NCI-H510A (cell line): Measurements from ENCODE around the gene SBK2.
A peak's percentile ranks its signal among the peaks of the same experiment; 100 is the strongest.

Experiments
- DNase-seq: peaks from one replicate; lab custom pipeline; 2025; lab: John Stamatoyannopoulos, UW

SBK2 gene

DNA sequence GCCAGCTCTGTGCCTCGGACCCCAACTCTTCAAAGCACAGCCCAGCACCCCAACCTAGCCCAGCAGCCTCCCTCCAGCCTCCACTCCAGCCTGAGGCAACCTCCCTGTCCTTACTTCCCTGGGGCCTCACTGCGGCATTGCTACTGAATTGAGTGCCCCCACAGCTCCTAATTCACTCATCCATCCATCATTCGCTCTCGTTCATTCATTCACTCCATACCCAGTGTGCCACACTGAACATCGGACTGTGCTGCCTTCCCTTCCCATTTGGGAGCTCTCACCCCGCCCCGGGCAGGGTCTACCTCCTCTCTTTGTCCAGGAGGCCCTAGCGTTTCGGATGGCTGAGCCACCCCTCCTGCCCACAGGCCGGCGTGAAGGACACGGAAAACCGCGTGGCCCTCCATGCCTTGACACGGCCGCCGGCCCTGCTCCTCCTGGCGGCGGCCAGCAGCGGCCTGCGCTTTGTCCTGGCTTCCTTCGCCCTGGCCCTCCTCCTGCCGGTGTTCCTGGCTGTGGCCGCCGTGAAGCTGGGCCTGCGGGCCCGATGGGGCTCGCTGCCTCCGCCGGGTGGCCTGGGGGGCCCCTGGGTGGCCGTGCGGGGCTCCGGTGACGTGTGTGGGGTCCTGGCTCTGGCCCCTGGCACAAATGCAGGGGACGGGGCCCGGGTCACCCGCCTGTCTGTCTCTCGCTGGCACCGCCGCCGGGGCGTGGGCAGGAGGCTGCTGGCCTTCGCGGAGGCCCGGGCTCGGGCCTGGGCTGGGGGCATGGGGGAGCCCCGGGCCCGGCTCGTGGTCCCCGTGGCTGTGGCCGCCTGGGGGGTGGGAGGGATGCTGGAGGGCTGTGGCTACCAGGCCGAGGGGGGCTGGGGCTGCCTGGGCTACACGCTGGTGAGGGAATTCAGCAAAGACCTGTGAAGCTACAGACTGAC lies 50.6 kb downstream of the SBK2 start:
- DNase-seq: no peak

DNA sequence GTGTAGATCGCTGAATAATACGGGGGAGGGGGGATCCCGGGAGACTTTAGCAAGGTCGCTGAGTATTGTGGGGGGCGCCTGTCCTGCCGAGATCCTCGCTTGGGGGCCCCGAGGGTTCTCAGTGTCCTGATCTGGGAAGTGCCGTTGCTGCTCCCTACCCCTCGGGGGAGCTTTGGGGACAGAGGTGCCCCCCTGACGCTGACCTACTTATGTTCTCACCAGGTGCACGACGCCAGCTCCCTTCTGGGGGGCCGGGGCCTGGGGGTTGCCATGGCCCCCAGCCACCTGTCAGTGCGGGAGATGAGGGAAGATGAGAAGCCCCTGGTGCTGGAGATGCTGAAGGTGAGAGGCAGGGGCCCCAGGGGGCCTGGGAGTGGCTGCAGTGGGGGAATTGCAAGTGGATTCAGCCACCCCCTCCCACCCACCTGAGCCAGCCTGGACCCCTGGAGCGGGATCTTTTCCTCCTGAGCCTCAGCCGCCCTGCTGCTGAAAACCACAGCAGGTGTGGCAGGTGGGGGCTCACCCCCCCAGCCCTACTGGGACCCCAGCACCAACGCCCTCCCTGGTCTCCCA lies 51.4 kb downstream of the SBK2 start:
- no peak for DNase-seq

DNA sequence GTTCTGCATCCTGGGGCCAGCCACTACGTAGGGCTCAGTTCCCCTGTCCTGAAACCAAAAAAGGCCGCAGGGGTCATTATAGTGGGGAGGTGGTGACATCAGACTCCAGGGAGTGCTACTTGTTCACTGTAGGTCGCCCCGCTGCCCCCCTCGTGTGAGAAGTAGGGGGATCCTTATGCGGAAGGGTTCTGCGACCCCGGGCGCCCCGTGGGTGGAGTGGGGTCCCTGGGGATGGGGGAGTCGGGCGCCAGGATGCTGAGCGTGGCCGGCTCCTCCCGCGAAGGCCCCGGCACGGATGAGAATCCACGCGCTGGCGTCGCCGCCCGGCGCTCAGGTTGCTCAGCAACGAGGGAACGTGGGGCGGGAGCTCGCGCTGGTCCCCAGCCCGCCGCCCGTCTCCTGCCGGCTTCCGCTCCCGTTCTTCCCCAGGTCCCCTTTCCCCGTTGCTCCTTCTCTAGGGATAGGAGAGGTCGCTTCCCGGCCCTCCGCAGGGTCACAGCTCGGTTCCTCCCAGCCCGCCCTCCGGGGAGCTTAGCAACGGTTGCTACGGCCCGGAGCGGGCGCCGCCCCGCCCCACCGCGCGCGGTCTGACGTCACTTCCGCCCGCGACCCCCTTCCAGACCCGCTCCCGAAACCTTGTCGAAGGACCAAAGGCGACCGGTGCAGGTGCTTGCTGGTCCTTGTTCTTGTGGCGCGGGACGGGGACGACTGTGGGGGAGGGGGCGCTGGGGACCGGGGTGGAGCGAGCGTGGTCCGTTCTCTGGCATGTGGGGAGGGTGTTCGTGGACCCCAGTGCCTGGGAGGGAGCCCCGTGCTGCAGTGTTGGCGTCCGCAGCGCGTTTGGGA lies 52.1 kb downstream of the SBK2 start, which contains the start of gene NAT14:
Gene NAT14 (plus strand): TSS at position 596 of the 846 bp plus-strand sequence. CDS start 521 bp downstream, outside the sequence.
- peak; percentile 65 for DNase-seq

- DNase-seq: no peak
Observed at GRCh38 chr19:55483706-55484592, 53.0 kb downstream of the SBK2 start.

DNA sequence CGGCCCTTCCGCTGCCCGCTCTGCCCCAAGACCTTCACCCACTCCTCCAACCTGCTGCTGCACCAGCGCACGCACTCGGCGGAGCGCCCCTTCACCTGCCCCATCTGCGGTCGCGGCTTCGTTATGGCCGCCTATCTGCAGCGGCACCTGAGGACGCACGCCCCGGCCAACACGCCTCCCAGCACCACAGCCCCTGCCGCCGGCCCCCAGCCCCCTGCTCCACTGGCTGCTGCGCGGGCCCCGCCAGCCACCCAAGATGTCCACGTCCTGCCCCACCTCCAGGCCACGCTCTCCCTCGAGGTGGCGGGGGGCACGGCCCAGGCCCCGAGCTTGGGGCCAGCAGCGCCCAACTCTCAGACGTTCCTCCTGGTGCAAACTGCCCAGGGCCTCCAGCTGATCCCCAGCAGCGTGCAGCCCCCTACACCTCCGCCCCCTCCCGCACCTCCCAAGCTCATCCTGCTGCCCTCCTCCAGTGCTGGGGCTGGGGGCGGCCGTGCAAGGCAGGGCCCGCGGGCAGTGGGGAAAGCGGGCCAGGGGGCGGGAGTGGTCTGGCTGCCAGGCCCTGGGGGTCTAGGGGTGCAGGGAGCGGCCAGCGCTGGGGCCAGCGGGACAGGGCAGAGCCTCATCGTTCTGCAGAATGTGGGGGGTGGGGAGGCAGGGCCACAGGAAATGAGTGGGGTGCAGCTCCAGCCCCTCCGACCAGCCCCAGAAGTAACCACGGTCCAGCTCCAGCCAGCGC lies 53.8 kb downstream of the SBK2 start:
- DNase-seq: no peak

- DNase-seq: no peak
Observed at GRCh38 chr19:55482156-55482961, 54.6 kb downstream of the SBK2 start.

GRCh38 chr19:55481794-55482155 lies 55.2 kb downstream of the SBK2 start:
- DNase-seq: no peak

DNA sequence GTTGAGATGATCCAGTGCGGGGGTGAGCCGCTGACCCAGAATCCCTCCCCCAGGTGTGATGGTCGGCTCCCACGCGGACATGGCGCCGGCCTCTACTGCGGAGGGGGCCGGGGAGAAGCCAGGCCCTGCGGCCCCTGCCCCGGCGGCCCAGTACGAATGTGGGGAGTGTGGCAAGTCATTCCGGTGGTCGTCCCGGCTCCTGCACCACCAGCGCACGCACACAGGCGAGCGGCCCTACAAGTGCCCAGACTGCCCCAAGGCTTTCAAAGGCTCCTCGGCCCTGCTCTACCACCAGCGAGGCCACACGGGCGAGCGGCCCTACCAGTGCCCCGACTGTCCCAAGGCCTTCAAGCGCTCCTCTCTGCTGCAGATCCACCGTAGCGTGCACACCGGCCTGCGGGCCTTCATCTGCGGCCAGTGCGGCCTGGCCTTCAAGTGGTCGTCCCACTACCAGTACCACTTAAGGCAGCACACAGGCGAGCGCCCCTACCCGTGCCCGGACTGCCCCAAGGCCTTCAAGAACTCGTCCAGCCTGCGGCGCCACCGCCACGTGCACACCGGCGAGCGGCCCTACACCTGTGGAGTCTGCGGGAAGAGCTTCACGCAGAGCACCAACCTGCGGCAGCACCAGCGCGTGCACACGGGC lies 55.7 kb downstream of the SBK2 start:
- no peak for DNase-seq

DNA sequence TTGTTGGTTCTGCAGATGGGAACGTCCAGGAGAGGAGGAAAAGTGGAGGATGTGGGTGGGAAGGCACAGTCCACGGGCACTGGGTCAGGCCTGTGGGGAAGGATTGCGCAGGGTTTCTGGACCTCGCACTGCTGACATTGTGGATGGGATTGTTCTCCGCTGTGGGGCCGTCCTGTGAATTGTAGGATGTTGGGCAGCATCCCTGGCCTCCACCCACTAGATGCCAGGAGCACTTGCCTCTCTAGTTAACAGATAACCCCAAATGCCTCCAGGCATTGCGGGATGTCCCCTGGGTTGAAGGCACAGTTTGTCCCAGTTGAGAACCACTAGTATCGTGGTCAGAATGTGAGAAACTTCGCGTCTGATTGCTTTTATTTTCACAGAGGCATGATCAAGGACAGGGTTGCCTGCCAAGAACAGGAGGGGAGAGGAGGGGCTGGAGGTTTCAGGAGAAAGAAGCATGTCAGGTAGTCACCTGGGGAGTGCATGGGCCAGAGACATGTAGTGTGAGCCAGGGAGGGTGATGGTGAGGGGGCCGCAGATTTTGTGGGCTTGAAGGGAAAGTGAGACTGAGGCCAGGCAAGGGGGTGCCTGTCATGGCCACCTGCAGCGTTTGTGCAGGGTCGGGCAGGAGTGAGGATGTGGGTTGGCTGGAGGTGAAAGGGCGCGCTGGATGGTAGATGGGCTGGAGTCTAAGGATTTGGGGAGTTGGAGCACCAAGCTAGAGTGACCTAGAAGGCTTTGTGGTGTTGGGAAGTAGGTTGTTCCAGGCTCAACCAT lies 57.3 kb downstream of the SBK2 start:
- DNase-seq: no peak

GRCh38 chr19:55479045-55479444 lies 57.9 kb downstream of the SBK2 start:
- no peak for DNase-seq
